Stimulated activated naive CD4-positive, alpha-beta T cell treated with Interleukin-2 at 50 U/mL for 16 hours (primary cell): ENCODE results near the gene ADAMTS2.

Experiments used
- DNase-seq: peaks from one replicate; lab custom pipeline; 2025; lab: John Stamatoyannopoulos, UW

ADAMTS2 gene

GRCh38 chr5:179194201-179194910 lies 150.9 kb downstream of the ADAMTS2 start:
- DNase-seq: no peak

- DNase-seq: no peak
These were observed 151.5 kb downstream of the ADAMTS2 start for GRCh38 chr5:179193746-179194145.

GRCh38 chr5:179192891-179193470 lies 152.3 kb downstream of the ADAMTS2 start:
- no peak for DNase-seq

- no peak for DNase-seq
These were observed 152.9 kb downstream of the ADAMTS2 start for GRCh38 chr5:179192185-179192890.

GRCh38 chr5:179191506-179192184 lies 153.6 kb downstream of the ADAMTS2 start:
- no peak for DNase-seq

GRCh38 chr5:179190851-179191505 lies 154.3 kb downstream of the ADAMTS2 start:
- DNase-seq: no peak

- DNase-seq: no peak
These were observed 156.6 kb downstream of the ADAMTS2 start for GRCh38 chr5:179188636-179189035.

- DNase-seq: no peak
These were observed 157.3 kb downstream of the ADAMTS2 start for GRCh38 chr5:179187681-179188575.

- DNase-seq: no peak
These were observed 158.0 kb downstream of the ADAMTS2 start for GRCh38 chr5:179187229-179187678.

GRCh38 chr5:179186801-179187200 lies 158.5 kb downstream of the ADAMTS2 start:
- no peak for DNase-seq

GRCh38 chr5:179185941-179186411 lies 159.3 kb downstream of the ADAMTS2 start:
- no peak for DNase-seq

GRCh38 chr5:179185256-179185940 lies 159.9 kb downstream of the ADAMTS2 start:
- no peak for DNase-seq

GRCh38 chr5:179184521-179185050 lies 160.7 kb downstream of the ADAMTS2 start:
- no peak for DNase-seq

- DNase-seq: no peak
These were observed 161.8 kb downstream of the ADAMTS2 start for GRCh38 chr5:179183481-179183880.

GRCh38 chr5:179182601-179183000 lies 162.7 kb downstream of the ADAMTS2 start:
- no peak for DNase-seq

GRCh38 chr5:179181988-179182387 lies 163.3 kb downstream of the ADAMTS2 start:
- DNase-seq: no peak

- DNase-seq: no peak
These were observed 164.2 kb downstream of the ADAMTS2 start for GRCh38 chr5:179180921-179181645.

GRCh38 chr5:179180061-179180610 lies 165.1 kb downstream of the ADAMTS2 start:
- DNase-seq: no peak
